Gastrocnemius medialis (tissue), 4 donors: ENCODE data around the gene TMEM33. TPM values are rescaled to one million over a fixed set of nuclear protein-coding genes. Genes with fewer than 3 reads are reported as not detected.

Experiments used
- ATAC-seq, 2 donors: fragments of 150-250 bp; one replicate each; pipeline ENCODE4 v1.9.1; 2016
- DNase-seq, 2 donors: peaks; one replicate each; pipeline ENCODE4 v3.0.0-alpha.2; 2019
- H3K27ac ChIP-seq, 4 donors: fragments of 200-600 bp; sonication (generic); 1 replicate in 1 of 4; 2 replicates in 3 of 4; pipeline ENCODE4 v1.5.1; 2016 to 2018; ENCODE audit warnings: mild to moderate bottlenecking in 2 of 4, moderate library complexity in 1 of 4
- H3K27me3 ChIP-seq, 3 donors: fragments of 200-600 bp; sonication (generic) in 2 of 3; 1 replicate in 1 of 3; 2 replicates in 2 of 3; pipeline versions ENCODE4 v1.5.1 to v1.6.0; 2016 to 2019; ENCODE audit warnings: mild to moderate bottlenecking in 1 of 3, moderate library complexity in 1 of 3
- H3K36me3 ChIP-seq, 2 donors: fragments of 200-600 bp; sonication (generic) in 1 of 2; one replicate each; pipeline ENCODE4 v1.5.1; 2017 to 2018
- H3K4me1 ChIP-seq, 2 donors: fragments of 200-600 bp; sonication (generic) in 1 of 2; one replicate each; pipeline ENCODE4 v1.5.1; 2016 to 2017; ENCODE audit warnings: mild to moderate bottlenecking in 2 of 2
- H3K4me3 ChIP-seq, 4 donors: fragments of 200-600 bp; sonication (generic) in 3 of 4; 1 replicate in 1 of 4; 2 replicates in 3 of 4; pipeline ENCODE4 v1.5.1; 2016 to 2019; ENCODE audit warnings: mild to moderate bottlenecking in 2 of 4
- H3K9me3 ChIP-seq, 3 donors: fragments of 200-600 bp; sonication (generic) in 2 of 3; 1 replicate in 1 of 3; 2 replicates in 2 of 3; pipeline ENCODE4 v1.5.1; 2016 to 2019
- POLR2A ChIP-seq, 2 donors: fragments of 450-650 bp; IDR thresholded peaks; one replicate each; pipeline ENCODE4 v1.6.1; 2017; ENCODE audit warnings: antibody characterized with exemption in 2 of 2, mild to moderate bottlenecking in 2 of 2, moderate library complexity in 2 of 2
- in situ Hi-C, 4 donors: fragments of 200-750 bp; cut with MboI; loops; one replicate each; pipeline versions ENCODE4 v1.15.0 to v1.8.0; 2017; ENCODE audit warnings: low sequenced_read_pairs in 4 of 4
- intact Hi-C: fragments of 100-400 bp; cut with DNase I; formaldehyde crosslinking; loops from one replicate; pipeline ENCODE4 v1.15.1; 2023; ENCODE audit warnings: low total_unique reads
- total RNA-seq, 4 donors: library from RNA; depleted of rRNA; stranded (reverse); fragments of >200 nt; gene quantifications; one replicate each; pipeline versions ENCODE4 v1.1.0 to v1.2.3, GENCODE V29; 2016
- TF ChIP-seq, protein P1 (sequence below), 5 experiments: fragments of 450-650 bp in 3 of 5; fragments of 200-600 bp in 2 of 5; sonication (generic) in 2 of 5; IDR thresholded peaks in 4 of 5; conservative IDR thresholded peaks in 1 of 5; 1 replicate in 4 of 5; 2 replicates in 1 of 5; pipeline ENCODE4 v1.5.1; 2016 to 2019; ENCODE audit warnings: antibody characterized with exemption in 5 of 5, mild to moderate bottlenecking in 3 of 5, moderate library complexity in 3 of 5

Gene TMEM33
- total RNA-seq, 4 donors from 2014 or later = 20.6 to 29.3 (median 26.4) TPM

DNA sequence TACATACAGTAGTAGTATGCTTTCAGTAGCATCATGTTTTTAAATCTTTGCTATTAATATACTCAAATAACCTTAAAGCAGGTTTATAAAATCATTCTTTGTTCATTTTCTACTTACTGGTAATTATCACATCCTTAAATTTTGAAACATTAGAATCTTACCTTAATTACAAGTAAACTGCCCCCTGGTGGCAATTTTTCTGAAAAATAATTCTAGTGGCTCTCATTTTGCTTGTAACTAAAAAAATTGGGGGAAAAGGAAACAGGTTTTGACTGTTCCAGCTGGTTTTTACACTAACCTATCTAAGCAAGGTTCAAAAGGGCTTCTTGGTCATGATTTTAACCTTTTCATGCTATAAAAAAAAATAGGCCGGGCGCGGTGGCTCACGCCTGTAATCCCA is 27.9 kb downstream of the TMEM33 start:
- ATAC-seq (no peak), DNase-seq (no peak)
- no peak overlapping the region for H3K27ac ChIP-seq
- no peaks in the 10 kb centered on the region for H3K27me3 ChIP-seq
- H3K9me3 ChIP-seq = no peaks in the 10 kb centered on the region
- in situ Hi-C loops = no loop called here
- H3K4me1 ChIP-seq = no peaks in the 10 kb centered on the region
- TF ChIP-seq, protein P1, sequence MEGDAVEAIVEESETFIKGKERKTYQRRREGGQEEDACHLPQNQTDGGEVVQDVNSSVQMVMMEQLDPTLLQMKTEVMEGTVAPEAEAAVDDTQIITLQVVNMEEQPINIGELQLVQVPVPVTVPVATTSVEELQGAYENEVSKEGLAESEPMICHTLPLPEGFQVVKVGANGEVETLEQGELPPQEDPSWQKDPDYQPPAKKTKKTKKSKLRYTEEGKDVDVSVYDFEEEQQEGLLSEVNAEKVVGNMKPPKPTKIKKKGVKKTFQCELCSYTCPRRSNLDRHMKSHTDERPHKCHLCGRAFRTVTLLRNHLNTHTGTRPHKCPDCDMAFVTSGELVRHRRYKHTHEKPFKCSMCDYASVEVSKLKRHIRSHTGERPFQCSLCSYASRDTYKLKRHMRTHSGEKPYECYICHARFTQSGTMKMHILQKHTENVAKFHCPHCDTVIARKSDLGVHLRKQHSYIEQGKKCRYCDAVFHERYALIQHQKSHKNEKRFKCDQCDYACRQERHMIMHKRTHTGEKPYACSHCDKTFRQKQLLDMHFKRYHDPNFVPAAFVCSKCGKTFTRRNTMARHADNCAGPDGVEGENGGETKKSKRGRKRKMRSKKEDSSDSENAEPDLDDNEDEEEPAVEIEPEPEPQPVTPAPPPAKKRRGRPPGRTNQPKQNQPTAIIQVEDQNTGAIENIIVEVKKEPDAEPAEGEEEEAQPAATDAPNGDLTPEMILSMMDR (IDR thresholded peaks at IDR 0.05 in 4 of 5, conservative IDR thresholded peaks at IDR 0.05 in 1 of 5) = no peak
- no peak for TF ChIP-seq POLR2A (IDR thresholded peaks at IDR 0.05)
- no peaks in the 10 kb centered on the region for H3K36me3 ChIP-seq
- intact Hi-C loops = no loop called here
- no peak overlapping the region for H3K4me3 ChIP-seq

GRCh38 chr4:41964401-41964800 is 29.2 kb downstream of the TMEM33 start:
- ATAC-seq = no peak
- H3K9me3 ChIP-seq = no peaks in the 10 kb centered on the region
- H3K27ac ChIP-seq = no peak overlapping the region
- H3K4me1 ChIP-seq = no peaks in the 10 kb centered on the region
- TF ChIP-seq POLR2A (IDR thresholded peaks at IDR 0.05) = no peak
- TF ChIP-seq, protein P1 (IDR thresholded peaks at IDR 0.05 in 4 of 5, conservative IDR thresholded peaks at IDR 0.05 in 1 of 5) = no peak
- no peak overlapping the region for H3K4me3 ChIP-seq
- intact Hi-C loops (no loop called here), in situ Hi-C loops (no loop called here)
- H3K36me3 ChIP-seq = no peaks in the 10 kb centered on the region
- H3K27me3 ChIP-seq = no peaks in the 10 kb centered on the region
- no peak for DNase-seq

DNA sequence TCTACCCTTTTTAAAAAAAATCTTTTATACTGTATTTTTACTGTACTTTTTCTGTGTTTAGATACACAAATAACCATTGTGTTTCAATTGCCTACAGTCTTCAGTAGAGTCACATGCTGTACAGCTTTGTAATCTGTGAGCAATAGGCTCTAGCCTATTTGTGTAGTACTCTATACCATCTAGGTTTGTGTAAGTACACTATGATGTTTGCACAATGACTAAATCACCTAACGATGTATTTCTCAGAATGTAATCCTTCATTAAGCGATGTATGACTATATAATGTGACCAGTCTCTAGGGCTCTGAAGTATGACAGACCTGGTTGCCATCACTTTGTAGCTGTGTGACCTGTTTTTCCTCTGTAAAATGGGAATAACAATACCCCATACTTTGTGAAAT is 32.2 kb downstream of the TMEM33 start:
- H3K4me1 ChIP-seq = no peaks in the 10 kb centered on the region
- DNase-seq (no peak), ATAC-seq (no peak)
- no peaks in the 10 kb centered on the region for H3K27me3 ChIP-seq
- no peaks in the 10 kb centered on the region for H3K36me3 ChIP-seq
- intact Hi-C loops = no loop called here
- no peaks in the 10 kb centered on the region for H3K9me3 ChIP-seq
- no peak overlapping the region for H3K27ac ChIP-seq
- TF ChIP-seq, protein P1 (IDR thresholded peaks at IDR 0.05 in 4 of 5, conservative IDR thresholded peaks at IDR 0.05 in 1 of 5) = no peak
- no peak for TF ChIP-seq POLR2A (IDR thresholded peaks at IDR 0.05)
- no peak overlapping the region for H3K4me3 ChIP-seq
- in situ Hi-C loops = no loop called here

DNA sequence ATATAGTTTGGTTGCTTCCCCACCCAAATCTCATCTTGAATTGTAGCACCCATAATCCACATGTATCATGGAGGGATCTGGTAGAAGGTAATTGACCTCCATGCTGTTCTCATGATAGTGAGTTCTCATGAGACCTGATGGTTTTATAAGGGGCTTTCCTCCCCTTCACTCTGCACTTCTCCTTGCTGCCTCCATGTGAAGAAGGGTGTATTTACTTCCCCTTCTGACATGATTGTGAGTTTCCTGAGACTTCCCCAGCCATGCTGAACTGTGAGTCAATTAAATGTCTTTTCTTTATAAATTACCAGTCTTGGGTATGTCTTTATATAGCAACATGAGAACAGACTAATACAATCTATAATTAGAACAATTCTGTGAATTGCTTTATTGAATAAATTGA is 34.4 kb downstream of the TMEM33 start:
- no peaks in the 10 kb centered on the region for H3K4me1 ChIP-seq
- no peak overlapping the region for H3K4me3 ChIP-seq
- no peak for DNase-seq
- TF ChIP-seq, protein P1 (IDR thresholded peaks at IDR 0.05 in 4 of 5, conservative IDR thresholded peaks at IDR 0.05 in 1 of 5) = no peak
- no peak for TF ChIP-seq POLR2A (IDR thresholded peaks at IDR 0.05)
- H3K27me3 ChIP-seq = no peaks in the 10 kb centered on the region
- in situ Hi-C loops (no loop called here), intact Hi-C loops (no loop called here)
- H3K9me3 ChIP-seq = no peaks in the 10 kb centered on the region
- no peaks in the 10 kb centered on the region for H3K36me3 ChIP-seq
- no peak for ATAC-seq
- no peak overlapping the region for H3K27ac ChIP-seq

DNA sequence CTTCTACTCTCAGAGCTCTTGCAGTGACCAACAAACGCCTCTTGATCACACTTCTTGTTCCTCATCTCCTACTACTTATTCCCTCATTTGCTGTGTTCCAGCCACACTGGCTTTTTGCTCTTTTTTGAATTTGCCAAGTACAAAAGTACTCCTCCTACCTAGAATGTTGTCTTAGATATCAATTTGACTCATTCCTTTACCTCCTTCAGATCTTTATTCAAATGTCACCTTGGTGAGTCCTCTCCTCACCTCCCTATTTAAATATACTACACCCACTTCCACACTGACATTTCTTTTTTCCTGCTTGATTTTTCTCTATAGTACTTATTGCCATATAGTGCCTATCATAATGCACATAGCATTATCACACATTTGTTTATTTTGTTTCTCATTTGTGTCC is 40.1 kb downstream of the TMEM33 start:
- ATAC-seq (no peak), DNase-seq (no peak)
- Histone ChIP-seq H3K27me3 (no peaks in the 10 kb centered on the region), H3K4me3 (no peak overlapping the region), H3K27ac (no peak overlapping the region), H3K9me3 (no peaks in the 10 kb centered on the region), H3K36me3 (no peaks in the 10 kb centered on the region), H3K4me1 (peaks cover 7 to 13% of the 10 kb centered on the region in 2 donors)
- in situ Hi-C loops (no loop called here), intact Hi-C loops (no loop called here)
- TF ChIP-seq POLR2A (IDR thresholded peaks at IDR 0.05) = no peak
